Fibroblast of mammary gland (primary cell): ENCODE results near the gene KIF16B.

Experiments
- DNase-seq: peaks from one replicate; pipeline ENCODE4 v3.0.0-alpha.2; 2010; ENCODE audit warnings: low read depth
- H3K4me3 ChIP-seq: 2 replicates; pipeline ENCODE4 v1.5.1; 2011; ENCODE audit warnings: low read depth, mild to moderate bottlenecking, low read length, moderate library complexity; ENCODE audit not compliant: control insufficient read depth
- TF ChIP-seq, protein P1 (sequence below): conservative IDR thresholded peaks from 2 replicates; pipeline ENCODE4 v1.5.1; 2011; ENCODE audit warnings: low read depth, low read length, inconsistent platforms; ENCODE audit not compliant: control insufficient read depth, insufficient read depth

The KIF16B gene

DNA sequence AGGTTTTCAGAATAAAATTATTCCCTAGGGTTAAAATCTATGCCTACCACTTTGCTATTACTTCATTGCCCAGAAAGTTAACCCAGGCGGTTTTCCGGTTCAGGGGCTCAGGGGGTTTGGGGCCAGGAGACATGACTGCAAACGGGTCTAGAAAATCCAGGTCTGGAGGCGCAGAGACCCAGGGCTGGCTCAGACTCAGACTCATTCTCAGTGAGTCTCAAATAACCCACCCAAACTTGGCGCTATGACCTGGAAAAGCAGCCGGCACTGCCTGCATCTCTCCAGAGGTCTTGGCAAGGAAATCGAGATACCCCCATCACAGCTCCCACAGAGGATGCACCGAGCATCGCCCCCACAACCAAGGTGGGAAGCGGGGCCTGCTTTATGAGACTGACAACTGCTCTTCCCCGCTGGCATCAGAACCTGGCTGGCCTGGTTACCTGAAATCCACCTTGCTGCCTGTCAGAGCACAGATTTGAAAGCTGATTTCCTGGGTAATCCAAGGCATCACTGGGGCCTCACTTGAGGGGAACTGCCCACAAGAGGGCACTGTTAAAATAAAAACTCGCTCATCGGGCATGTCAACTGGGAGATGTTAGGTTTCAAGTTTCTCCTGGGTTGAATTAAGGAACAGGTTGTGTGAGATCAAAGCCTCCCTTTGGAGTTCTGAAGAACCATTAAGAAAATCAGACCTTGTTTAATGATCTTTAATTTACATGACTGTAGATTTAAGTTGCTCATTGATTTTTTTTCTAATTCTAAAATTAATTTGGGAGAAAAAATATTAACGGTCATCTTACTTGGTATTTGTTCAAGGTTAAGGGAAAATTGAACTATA lies 55.1 kb downstream of the KIF16B start:
- TF ChIP-seq, protein P1, sequence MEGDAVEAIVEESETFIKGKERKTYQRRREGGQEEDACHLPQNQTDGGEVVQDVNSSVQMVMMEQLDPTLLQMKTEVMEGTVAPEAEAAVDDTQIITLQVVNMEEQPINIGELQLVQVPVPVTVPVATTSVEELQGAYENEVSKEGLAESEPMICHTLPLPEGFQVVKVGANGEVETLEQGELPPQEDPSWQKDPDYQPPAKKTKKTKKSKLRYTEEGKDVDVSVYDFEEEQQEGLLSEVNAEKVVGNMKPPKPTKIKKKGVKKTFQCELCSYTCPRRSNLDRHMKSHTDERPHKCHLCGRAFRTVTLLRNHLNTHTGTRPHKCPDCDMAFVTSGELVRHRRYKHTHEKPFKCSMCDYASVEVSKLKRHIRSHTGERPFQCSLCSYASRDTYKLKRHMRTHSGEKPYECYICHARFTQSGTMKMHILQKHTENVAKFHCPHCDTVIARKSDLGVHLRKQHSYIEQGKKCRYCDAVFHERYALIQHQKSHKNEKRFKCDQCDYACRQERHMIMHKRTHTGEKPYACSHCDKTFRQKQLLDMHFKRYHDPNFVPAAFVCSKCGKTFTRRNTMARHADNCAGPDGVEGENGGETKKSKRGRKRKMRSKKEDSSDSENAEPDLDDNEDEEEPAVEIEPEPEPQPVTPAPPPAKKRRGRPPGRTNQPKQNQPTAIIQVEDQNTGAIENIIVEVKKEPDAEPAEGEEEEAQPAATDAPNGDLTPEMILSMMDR, result peak; percentile 67
- no peak overlapping the region for H3K4me3 ChIP-seq
- DNase-seq, result peak; percentile 58

DNA sequence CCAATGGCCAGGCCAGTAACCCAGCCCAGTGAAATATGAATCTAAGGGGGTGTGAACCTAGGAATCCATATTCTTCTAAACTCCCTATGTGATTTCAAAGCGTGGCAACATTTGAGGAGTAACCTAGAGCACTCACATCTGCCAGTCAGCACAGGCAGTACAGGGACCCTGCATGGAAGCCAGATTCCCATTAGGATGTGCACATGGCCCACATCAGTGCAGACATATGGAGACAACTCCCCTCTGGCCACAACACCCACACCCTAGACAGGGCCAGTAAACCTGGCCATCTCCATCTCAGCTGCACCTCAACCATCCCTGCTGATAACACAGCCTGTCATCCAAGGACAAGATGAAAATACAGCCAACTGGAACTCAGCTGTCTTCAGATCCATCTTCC lies 56.5 kb downstream of the KIF16B start:
- DNase-seq, result no peak
- H3K4me3 ChIP-seq, result no peak overlapping the region
- TF ChIP-seq, protein P1, result no peak

DNA sequence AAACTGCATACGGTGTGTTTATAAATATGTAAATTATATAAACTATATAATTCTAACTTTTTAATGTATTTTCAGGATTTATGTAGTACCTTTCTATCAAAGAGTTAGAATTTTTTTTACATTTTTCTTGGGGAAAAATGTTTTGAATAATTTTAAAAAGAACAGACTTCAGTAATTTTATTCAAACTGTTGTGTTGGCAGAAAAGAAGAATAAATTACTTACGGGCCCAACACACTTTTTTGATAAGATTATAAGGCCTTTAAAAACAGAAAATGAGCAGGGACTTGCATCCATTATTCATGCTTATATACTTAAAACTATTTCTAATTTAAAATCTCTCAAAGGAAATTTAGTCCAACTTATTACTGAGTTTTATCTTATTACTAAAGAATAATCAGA lies 58.2 kb downstream of the KIF16B start:
- no peak overlapping the region for H3K4me3 ChIP-seq
- DNase-seq, result no peak
- TF ChIP-seq, protein P1, result no peak

DNA sequence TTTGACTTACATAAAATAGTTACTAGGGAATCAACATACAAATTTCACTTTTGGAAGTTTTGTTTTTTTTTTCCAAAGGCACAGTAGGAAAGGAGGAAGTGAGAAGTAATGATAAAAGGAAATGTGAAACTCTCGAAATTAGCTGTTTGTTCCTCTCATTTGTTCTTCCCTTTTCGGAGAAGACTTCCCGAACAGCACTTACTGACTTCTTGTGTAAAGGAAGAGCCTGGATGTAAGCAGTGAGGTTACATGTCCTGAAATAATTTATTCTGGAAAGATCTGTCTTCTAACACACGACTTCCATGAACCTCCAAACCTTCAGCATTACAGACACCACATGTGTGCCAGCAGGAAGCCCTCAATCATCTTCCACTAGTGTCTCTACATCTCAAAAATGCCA lies 59.1 kb downstream of the KIF16B start:
- no peak overlapping the region for H3K4me3 ChIP-seq
- no peak for DNase-seq
- TF ChIP-seq, protein P1, result no peak

DNA sequence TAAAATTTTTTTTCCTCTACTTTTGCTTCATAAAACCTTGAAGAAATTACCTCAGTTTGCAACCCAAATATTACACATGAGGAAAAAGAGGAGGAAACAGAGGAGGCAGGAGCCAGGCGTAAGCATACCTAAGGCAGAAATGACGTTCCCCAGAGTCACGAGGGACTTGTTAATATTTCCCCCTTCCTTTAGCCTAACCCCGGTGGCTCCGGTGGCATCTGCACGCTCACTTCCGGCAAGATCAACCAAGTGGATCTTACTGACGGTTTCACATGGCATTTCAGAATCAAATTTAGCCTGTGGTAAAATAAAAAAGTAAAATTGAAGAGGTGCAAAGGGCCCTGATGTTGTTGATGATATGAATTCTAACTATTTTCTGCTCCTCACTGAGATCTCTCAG lies 67.4 kb downstream of the KIF16B start:
- H3K4me3 ChIP-seq, result no peak overlapping the region
- DNase-seq, result no peak
- TF ChIP-seq, protein P1, result no peak

DNA sequence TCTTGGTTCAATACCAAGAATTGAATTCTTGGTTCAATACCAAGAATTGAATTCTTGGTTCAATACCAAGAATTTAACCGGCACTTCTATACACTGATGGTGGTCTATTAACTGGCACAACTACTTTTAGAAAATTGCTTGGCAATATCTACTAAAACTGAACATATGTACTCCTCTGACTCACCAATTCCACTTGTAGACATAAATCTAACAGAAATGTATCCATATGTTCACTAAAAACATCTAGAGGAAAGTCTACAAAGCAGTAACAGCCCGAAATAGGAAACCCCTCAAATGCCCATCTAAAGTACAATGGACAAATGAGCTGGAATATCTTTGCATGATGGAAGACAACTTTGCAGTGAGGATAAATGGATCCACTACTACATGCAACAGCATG lies 71.9 kb downstream of the KIF16B start:
- DNase-seq, result peak; percentile 31
- H3K4me3 ChIP-seq, result no peak overlapping the region
- TF ChIP-seq, protein P1, result no peak
